ENCODE results near the gene ZNF408. TPM values are rescaled to one million over a fixed set of nuclear protein-coding genes. Genes with fewer than 3 reads are reported as not detected.
A peak's percentile ranks its signal among the peaks of the same experiment; 100 is the strongest.

The ZNF408 gene
- 10 to 100 TPM; 17.1 to 17.5 TPM for total RNA-seq

DNA sequence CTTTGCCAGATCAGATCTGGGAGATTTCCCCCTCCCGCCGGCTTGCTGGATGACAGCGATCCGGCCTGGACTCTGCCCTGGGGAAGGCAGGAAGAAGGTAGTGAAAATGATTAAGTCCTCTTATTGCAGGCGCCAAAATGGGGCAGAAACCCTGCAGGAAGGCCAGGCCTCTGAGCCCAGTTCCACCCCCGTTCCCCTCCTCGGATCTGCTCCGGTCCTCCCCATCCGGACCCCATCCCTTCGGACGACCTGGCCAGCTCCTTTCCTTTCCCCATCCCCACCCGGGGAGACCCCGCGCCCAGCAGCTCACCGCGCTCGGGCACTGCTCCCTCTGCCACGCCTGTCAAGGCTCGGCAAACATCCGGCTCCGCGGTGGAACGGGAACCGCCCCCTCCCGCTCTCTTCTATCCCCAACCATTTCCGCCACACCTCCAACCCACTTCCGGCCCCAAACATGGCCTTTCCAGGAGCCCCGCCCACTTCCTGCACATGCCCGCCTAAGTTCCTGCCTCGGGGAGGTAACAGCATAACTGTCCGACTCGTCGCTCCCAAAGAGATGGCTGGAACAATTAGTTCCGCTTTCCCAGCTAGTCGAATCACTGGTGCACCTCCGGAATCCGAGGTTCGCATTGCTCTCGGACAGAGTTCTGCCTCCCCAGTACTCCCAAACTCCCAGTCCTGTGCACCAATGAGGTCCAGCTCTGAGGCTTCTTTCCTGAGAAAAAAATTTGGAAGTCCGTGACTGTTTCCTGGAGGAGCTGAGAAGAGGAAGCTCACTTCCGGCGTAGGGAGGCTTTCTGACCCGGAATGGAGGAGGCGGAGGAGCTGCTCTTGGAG is at the start of gene ZNF408, which contains the start of gene ARHGAP1:
TSS of gene ZNF408 (plus strand) at position 791 of the 837 bp plus-strand sequence. CDS start at position 808, 17 bp downstream.
TSS of gene ARHGAP1 (minus strand) at position 379 of the 837 bp plus-strand sequence. CDS start 4,512 bp downstream, outside the sequence.
- H3K27me3 Mint-ChIP-seq: no peaks in the 10 kb centered on the region
- peak within 1 kb of the TSS; percentile 98 for H3K4me3 Mint-ChIP-seq
- peak within 1 kb of the TSS; percentile 96 for H3K27ac Mint-ChIP-seq
- peaks cover 51% of the 10 kb centered on the region for H3K4me1 Mint-ChIP-seq
- H3K36me3 Mint-ChIP-seq (ENCODE audit: low read depth): peaks cover 67% of the 10 kb centered on the region
- DNase-seq: peak; percentile 100
- POLR2A ChIA-PET: interaction anchor here (0.7 to 6.4 kb wide), 18 partner anchors 9 to 1015 kb away, joined by 3 to 124 read pairs (median 5); partner anchors contain the start of genes ACP2, AMBRA1, ATG13 and CSTPP1
- no peaks in the 10 kb centered on the region for H3K9me3 Mint-ChIP-seq
- CTCF ChIA-PET: interaction anchor here (0.6 to 8.6 kb wide), 7 partner anchors 30 to 743 kb away, joined by 3 to 49 read pairs (median 3); partner anchors contain the start of genes ATG13 and HARBI1

DNA sequence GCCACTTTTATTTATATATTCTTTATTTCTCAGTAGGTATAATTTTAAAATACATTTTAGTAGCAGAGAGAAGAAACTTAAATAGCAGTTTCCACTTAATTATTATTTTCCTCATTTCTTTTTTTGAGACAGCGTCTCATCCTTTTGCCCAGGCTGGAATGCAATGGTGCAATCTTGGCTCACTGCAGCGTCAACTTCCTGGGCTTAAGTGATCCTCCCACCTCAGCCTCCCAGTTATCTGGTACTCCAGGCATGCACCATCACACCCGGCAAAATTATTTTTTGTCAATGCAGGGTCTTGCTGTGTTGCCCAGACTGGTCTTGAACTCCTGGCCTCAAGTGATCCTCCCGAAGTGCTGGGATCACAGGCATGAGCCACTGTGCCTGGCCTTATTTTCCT is 45.2 kb upstream of the ZNF408 start:
- POLR2A ChIA-PET: no interaction called here
- Mint-ChIP-seq H3K4me3 (no peak overlapping the region), H3K27ac (no peak overlapping the region), H3K36me3 (ENCODE audit: low read depth) (peaks cover 44% of the 10 kb centered on the region), H3K27me3 (no peaks in the 10 kb centered on the region), H3K9me3 (no peaks in the 10 kb centered on the region), H3K4me1 (no peaks in the 10 kb centered on the region)
- DNase-seq: no peak
- CTCF ChIA-PET: no interaction called here

DNA sequence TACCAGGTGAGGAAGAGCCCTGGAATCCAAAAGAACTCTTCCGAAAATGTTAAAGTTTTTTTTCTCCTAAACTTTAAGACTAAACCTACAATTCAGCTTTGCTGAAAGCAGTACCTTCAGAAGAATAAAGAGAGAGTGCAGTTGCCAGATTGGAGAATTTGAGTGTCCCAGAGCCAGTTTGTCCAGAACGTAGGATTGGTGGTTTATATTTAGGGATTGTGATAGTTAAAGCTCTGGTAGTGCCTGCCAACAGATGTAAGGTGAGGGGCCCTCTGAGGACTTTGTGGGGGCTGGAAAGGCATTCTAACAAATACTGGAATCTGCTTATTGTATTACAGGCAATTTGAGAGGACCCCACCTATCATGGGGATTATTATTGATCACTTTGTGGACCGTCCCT is 43.6 kb upstream of the ZNF408 start:
- Mint-ChIP-seq H3K27me3 (no peaks in the 10 kb centered on the region), H3K4me3 (no peak overlapping the region), H3K27ac (no peak overlapping the region), H3K36me3 (ENCODE audit: low read depth) (peaks cover 38% of the 10 kb centered on the region), H3K9me3 (no peaks in the 10 kb centered on the region), H3K4me1 (no peaks in the 10 kb centered on the region)
- POLR2A ChIA-PET: interaction anchor here (1.6 kb wide), 1 partner anchor 14 kb away, joined by 6 read pairs; no protein-coding TSS in a partner anchor
- DNase-seq: no peak
- CTCF ChIA-PET: no interaction called here

DNA sequence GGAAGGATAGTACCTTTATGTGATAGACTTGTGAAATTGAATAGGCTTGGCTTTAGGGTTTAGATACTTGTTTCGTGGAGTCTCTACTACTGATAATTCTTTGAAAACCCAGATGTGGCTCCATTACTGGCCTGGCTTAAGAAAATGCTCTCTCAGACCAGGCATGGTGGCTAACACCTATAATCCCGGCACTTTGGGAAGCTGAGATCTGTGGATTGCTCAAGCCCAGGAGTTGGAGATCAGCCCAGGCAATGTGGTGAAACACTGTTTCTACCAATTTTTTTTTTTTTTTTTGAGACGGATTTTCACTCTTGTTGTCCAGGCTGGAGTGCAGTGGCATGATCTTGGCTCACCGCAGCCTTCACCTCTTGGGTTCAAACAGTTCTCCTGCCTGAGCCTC is 42.6 kb upstream of the ZNF408 start:
- POLR2A ChIA-PET: no interaction called here

DNA sequence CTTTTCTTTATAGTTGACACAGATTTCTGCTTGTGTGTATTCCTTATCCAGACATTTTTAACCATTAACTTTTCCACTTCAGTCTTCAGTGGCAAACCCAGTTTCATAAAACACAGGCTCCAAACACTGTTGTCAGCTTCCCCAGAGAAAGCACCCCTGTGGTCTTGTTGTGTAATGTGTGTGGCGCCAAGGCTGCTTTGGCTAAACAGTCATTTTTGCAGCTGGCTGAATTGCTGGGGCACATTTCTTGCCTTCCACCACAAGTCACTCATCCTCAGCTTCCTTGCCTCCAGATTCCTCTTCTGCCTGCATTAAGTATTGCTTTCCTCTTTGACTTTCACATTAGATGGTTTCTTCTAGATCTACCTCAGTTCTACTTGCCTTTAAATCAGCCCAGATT is 40.9 kb upstream of the ZNF408 start:
- ChIA-PET POLR2A (no interaction called here), CTCF (interaction anchor here (1.1 to 2.0 kb wide), 2 partner anchors 11 to 170 kb away, joined by 3 to 9 read pairs; no protein-coding TSS in a partner anchor)
- Mint-ChIP-seq H3K27me3 (no peaks in the 10 kb centered on the region), H3K4me1 (peaks cover 5% of the 10 kb centered on the region), H3K36me3 (ENCODE audit: low read depth) (peaks cover 53% of the 10 kb centered on the region), H3K9me3 (no peaks in the 10 kb centered on the region), H3K4me3 (no peak overlapping the region), H3K27ac (no peak overlapping the region)
- DNase-seq: no peak

More for the DNA sequence above, 42.6 kb upstream of the ZNF408 start:
- peaks cover 43% of the 10 kb centered on the region for H3K36me3 Mint-ChIP-seq (ENCODE audit: low read depth)
- H3K27ac Mint-ChIP-seq: no peak overlapping the region
- no peaks in the 10 kb centered on the region for H3K9me3 Mint-ChIP-seq
- no peak for DNase-seq
- peaks cover under 1% of the 10 kb centered on the region for H3K4me1 Mint-ChIP-seq
- H3K4me3 Mint-ChIP-seq: no peak overlapping the region
- CTCF ChIA-PET: no interaction called here
- H3K27me3 Mint-ChIP-seq: no peaks in the 10 kb centered on the region

DNA sequence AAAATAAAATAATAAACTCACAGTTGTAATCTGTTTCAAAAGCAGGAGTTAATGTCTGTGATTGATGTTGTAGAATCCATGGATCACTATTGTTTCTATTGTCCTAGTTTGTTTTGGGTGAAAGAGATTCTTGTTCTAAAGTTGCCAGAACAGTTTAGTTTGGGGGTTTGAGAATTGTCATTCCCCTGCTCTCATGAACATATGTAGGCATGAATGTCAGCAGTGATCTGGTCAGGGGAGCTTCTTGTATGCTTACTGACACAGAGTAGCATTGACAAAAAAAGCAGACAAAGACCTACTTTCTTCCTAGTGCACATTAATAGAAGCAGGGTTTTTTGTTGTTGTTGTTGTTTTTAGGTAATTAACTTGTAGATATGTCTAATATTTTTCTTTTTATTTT is 39.0 kb upstream of the ZNF408 start:
- H3K4me1 Mint-ChIP-seq: peaks cover 5% of the 10 kb centered on the region
- no peaks in the 10 kb centered on the region for H3K27me3 Mint-ChIP-seq
- ChIA-PET POLR2A (no interaction called here), CTCF (no interaction called here)
- no peak overlapping the region for H3K27ac Mint-ChIP-seq
- no peak overlapping the region for H3K4me3 Mint-ChIP-seq
- H3K36me3 Mint-ChIP-seq (ENCODE audit: low read depth): peaks cover 58% of the 10 kb centered on the region
- H3K9me3 Mint-ChIP-seq: no peaks in the 10 kb centered on the region
- no peak for DNase-seq

DNA sequence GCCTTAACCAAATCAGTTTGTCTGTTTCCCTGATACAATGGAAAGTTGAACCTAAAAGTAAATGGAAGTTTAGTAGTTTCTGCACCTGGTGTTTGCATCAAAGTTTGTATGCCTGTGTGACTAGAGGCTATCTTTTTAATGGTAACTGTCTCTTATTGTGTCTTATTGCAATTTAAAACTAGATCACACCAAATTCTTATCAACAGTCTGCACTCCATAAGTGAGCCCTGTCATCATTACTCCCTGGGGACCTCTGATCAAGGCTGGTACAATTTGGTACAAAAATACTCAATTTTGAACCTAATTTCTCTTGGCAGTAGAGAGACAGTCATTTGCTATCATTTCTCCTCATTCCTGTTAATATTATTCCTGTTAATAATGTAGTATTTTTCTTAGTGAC is 38.5 kb upstream of the ZNF408 start:
- ChIA-PET CTCF (no interaction called here), POLR2A (no interaction called here)
- peaks cover 59% of the 10 kb centered on the region for H3K36me3 Mint-ChIP-seq (ENCODE audit: low read depth)
- no peak for DNase-seq
- H3K4me1 Mint-ChIP-seq: peaks cover 5% of the 10 kb centered on the region
- no peaks in the 10 kb centered on the region for H3K9me3 Mint-ChIP-seq
- no peak overlapping the region for H3K4me3 Mint-ChIP-seq
- H3K27ac Mint-ChIP-seq: no peak overlapping the region
- H3K27me3 Mint-ChIP-seq: no peaks in the 10 kb centered on the region

DNA sequence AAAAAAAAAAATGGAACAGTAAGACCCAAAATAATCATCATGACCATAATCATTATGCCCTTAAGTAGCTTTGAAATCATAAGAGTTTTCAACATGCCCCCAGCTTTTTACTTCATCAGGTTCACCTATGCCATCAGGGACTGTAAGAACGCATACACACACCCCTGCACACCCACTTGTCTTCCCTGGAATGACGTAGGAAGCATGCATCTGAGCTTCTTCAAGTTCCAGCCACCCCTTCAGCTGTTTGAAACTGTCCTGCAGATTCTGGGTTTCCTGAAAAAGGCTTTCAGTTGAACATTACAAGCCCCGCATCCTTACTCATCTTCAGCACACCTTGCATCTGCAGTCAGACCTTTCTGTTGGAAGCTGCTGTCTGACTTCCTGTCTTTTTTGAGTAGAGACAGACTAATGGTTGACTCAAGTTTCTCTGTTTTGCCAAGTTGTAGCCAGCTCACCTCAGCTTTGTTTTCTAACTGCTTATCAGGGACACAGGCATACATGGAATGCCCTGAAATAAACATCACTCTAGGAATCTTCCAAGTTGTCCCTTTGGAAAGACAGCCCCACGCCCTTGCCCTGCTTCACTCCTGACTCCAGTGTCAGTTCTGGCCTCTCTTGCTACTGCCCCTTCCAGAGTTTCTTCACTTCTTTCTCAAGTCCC is 37.4 kb upstream of the ZNF408 start:
- H3K4me3 Mint-ChIP-seq: no peak overlapping the region
- peaks cover 5% of the 10 kb centered on the region for H3K4me1 Mint-ChIP-seq
- no peaks in the 10 kb centered on the region for H3K9me3 Mint-ChIP-seq
- ChIA-PET CTCF (no interaction called here), POLR2A (interaction anchor here (0.8 to 1.2 kb wide), 3 partner anchors 11 to 109 kb away, joined by 3 to 4 read pairs (median 3); no protein-coding TSS in a partner anchor)
- no peak for DNase-seq
- H3K27me3 Mint-ChIP-seq: no peaks in the 10 kb centered on the region
- peaks cover 50% of the 10 kb centered on the region for H3K36me3 Mint-ChIP-seq (ENCODE audit: low read depth)
- peak overlapping the region; percentile 15 for H3K27ac Mint-ChIP-seq

DNA sequence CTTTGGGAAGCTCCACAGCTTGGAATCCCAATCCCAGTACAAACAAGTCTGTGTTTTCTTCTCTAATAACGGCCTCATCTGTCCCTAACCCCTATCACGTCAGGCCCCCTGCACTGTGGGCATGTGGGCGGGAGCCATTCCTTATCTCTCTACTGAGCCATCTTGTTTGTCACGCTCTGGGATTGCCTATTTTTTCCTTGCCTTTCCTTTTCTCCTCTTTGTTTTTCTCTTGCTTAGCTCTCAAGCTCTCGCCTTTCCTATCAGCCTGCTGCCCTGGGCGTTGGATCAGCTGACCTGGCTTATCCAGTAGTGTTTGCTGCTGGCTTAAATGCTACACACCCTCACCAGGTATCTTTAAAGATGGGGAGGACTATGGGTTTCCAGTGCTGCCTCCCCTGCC is 36.2 kb upstream of the ZNF408 start:
- H3K4me1 Mint-ChIP-seq: peaks cover 7% of the 10 kb centered on the region

DNA sequence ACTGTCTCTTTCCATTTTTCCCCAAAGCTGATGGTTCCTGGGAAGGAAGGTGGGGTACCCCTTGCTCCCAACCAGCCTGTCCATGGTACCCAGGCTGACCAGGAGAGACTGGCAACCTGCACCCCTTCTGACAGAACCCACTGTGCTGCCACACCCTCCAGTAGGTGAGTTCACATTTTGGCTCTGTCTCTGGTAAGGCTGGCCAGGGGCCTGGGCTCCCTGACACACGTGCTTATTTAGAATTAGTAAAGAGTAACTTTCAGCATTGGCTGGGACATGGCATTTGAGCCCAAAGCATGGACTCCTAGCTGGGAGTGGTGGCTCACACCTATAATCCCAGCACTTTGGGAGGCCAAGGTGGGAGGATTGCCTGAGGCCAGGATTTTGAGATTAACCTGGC is 35.5 kb upstream of the ZNF408 start:
- Mint-ChIP-seq H3K4me1 (peaks cover 13% of the 10 kb centered on the region), H3K9me3 (no peaks in the 10 kb centered on the region)
- POLR2A ChIA-PET: no interaction called here

More for the DNA sequence above, 36.2 kb upstream of the ZNF408 start:
- no peaks in the 10 kb centered on the region for H3K27me3 Mint-ChIP-seq
- H3K27ac Mint-ChIP-seq: no peak overlapping the region
- no peaks in the 10 kb centered on the region for H3K9me3 Mint-ChIP-seq
- ChIA-PET CTCF (interaction anchor here (0.6 kb wide), 1 partner anchor 16 kb away, joined by 4 read pairs; no protein-coding TSS in a partner anchor), POLR2A (no interaction called here)
- no peak overlapping the region for H3K4me3 Mint-ChIP-seq
- DNase-seq: no peak
- H3K36me3 Mint-ChIP-seq (ENCODE audit: low read depth): peaks cover 48% of the 10 kb centered on the region

DNA sequence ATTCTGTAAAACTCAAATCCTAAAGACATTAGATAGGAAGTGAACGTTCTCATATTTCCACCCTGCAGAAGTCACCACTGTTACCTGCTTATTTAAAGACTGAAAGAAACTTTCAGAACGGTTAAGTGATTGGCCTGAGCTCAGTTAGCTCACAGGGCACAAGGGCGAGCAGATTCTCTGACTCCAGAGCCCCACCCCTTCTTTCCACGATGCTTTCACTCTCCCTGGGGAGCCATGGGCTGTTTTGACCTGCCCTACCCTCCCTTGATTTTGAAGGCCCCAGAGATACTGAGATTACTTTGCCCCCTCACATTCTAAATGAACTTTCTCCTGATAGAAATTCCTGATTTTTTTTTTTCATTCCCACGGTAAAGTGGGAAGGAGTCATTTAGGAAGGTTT is 34.3 kb upstream of the ZNF408 start:
- Mint-ChIP-seq H3K9me3 (no peaks in the 10 kb centered on the region), H3K4me3 (no peak overlapping the region), H3K4me1 (peaks cover 23% of the 10 kb centered on the region), H3K27me3 (no peaks in the 10 kb centered on the region), H3K27ac (no peak overlapping the region), H3K36me3 (ENCODE audit: low read depth) (peaks cover 47% of the 10 kb centered on the region)
- no peak for DNase-seq
- ChIA-PET POLR2A (no interaction called here), CTCF (no interaction called here)

More for the DNA sequence above, 35.5 kb upstream of the ZNF408 start:
- Mint-ChIP-seq H3K36me3 (ENCODE audit: low read depth) (peaks cover 47% of the 10 kb centered on the region), H3K27me3 (no peaks in the 10 kb centered on the region), H3K27ac (no peak overlapping the region), H3K4me3 (no peak overlapping the region)
- no peak for DNase-seq
- CTCF ChIA-PET: interaction anchor here (0.7 kb wide), 1 partner anchor 636 kb away, joined by 5 read pairs; no protein-coding TSS in a partner anchor

DNA sequence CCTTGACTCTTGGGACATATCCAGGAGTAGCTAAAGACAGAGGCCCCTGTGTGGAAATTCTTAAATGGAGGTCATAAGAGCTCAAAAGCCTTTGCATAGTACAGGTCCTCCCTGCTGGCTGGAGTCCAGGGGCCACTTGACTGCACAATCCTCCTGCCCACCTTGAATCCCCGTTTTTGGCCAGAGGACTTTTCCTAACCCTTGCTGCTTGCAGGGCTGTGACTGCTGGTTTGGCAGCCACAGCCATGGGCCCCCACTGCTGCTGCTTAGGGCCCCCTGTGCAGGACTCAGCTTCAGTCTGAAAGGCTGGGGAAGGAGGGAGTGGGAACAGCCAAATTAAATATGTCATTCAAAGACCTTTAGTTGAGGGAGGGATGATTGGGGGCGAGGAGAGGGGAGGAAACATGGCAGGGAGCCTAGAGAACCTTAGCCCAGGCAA is 33.8 kb upstream of the ZNF408 start:
- H3K27me3 Mint-ChIP-seq: no peaks in the 10 kb centered on the region
- H3K9me3 Mint-ChIP-seq: no peaks in the 10 kb centered on the region
- DNase-seq: no peak
- peaks cover 52% of the 10 kb centered on the region for H3K36me3 Mint-ChIP-seq (ENCODE audit: low read depth)
- H3K4me3 Mint-ChIP-seq: no peak overlapping the region
- CTCF ChIA-PET: no interaction called here
- no peak overlapping the region for H3K27ac Mint-ChIP-seq
- POLR2A ChIA-PET: no interaction called here
- peaks cover 29% of the 10 kb centered on the region for H3K4me1 Mint-ChIP-seq

DNA sequence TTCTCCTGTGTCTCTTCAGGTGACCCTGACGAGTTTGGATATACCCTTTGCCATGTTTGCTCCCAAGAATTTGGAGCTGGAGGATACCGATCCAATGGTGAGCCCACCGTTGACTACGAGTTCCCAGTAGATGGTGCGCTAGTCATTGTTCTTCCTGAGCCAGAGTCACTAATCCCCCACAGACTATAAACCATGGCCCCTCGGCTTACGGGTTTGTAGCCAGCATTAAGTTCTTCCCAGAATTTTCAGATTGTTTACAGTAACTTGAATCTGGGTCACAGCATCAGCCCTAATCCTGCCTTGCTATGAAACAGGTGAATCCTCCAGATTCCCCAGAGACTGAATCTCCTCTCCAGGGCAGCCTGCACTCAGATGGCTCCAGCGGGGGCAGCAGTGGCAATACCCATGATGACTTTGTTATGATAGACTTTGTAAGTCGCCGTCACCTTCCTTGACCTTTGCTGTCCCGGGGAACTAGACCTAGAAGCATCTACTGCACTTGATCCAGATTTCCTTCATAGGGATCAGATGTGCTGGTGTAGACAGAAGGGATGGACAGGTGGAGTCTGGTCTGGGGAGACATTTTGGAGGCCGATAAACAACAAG is 32.2 kb upstream of the ZNF408 start:
- Mint-ChIP-seq H3K9me3 (no peaks in the 10 kb centered on the region), H3K27me3 (no peaks in the 10 kb centered on the region), H3K36me3 (ENCODE audit: low read depth) (peaks cover 53% of the 10 kb centered on the region), H3K4me1 (peaks cover 36% of the 10 kb centered on the region), H3K4me3 (no peak overlapping the region), H3K27ac (no peak overlapping the region)
- DNase-seq: no peak
- ChIA-PET CTCF (interaction anchor here (4.5 kb wide), 1 partner anchor 31 kb away, joined by 49 read pairs; the partner anchor contains the start of genes ARHGAP1 and ZNF408), POLR2A (interaction anchor here (8.5 kb wide), 1 partner anchor 32 kb away, joined by 124 read pairs; the partner anchor contains the start of genes ARHGAP1 and ZNF408)

Measured in activated CD4-positive, alpha-beta memory T cell treated with anti-CD3 and anti-CD28 coated beads, Interleukin-2, amount 10 ng/mL, durations not matched to agents 7 days and 5 days (primary cell).